Caco-2 (cell line): ENCODE results near the gene ACOT12. TPM values are rescaled to one million over a fixed set of nuclear protein-coding genes. Genes with fewer than 3 reads are reported as not detected.
A peak's percentile ranks its signal among the peaks of the same experiment; 100 is the strongest.

Source experiments
- BruUV-seq: library from RNA; stranded (reverse); fragments of 400-500 nt; replicated peaks from 2 replicates; lab custom pipeline; 2021; lab: Mats Ljungman, UMichigan
- CTCF ChIA-PET: fragments of 300-600 bp; sonication (Branson Sonifier 250); formaldehyde crosslinking; loops from one replicate; lab custom pipeline; 2022; ENCODE audit warnings: antibody characterized with exemption; lab: Charles Lee
- POLR2A ChIA-PET: fragments of 300-600 bp; sonication (Branson Sonifier 250); formaldehyde crosslinking; loops from one replicate; lab custom pipeline; 2022; ENCODE audit warnings: antibody characterized with exemption; lab: Charles Lee
- DNase-seq, 2 experiments: peaks; one replicate each; pipeline versions ENCODE4 v3.0.0 to v3.0.0-alpha.2; 2020 to 2022
- H3K27me3 ChIP-seq: replicated peaks from 2 replicates; pipeline ENCODE4 v1.6.0; 2011; ENCODE audit warnings: low read length; ENCODE audit not compliant: control insufficient read depth, insufficient read depth
- H3K36me3 ChIP-seq: 2 replicates; pipeline ENCODE4 v1.5.1; 2011; ENCODE audit warnings: low read length; ENCODE audit not compliant: control insufficient read depth, insufficient read depth
- H3K4me1 ChIP-seq: fragments of 250-450 bp; sonication (Bioruptor Pico); 2 replicates; pipeline ENCODE4 v1.5.1; 2020; ENCODE audit warnings: mild to moderate bottlenecking
- H3K4me3 ChIP-seq: 2 replicates; pipeline ENCODE4 v1.5.1; 2011; ENCODE audit warnings: low read depth, mild to moderate bottlenecking, control low read depth, low read length
- H3K9me3 ChIP-seq: fragments of 250-450 bp; sonication (Bioruptor Pico); 2 replicates; pipeline ENCODE4 v1.5.1; 2020; ENCODE audit warnings: mild to moderate bottlenecking, moderate library complexity
- H3K27ac Mint-ChIP-seq: one replicate; pipeline ENCODE4 v1.8.0; 2022; ENCODE audit warnings: mixed read lengths; ENCODE audit not compliant: unreplicated experiment
- H3K27me3 Mint-ChIP-seq: one replicate; pipeline ENCODE4 v1.8.0; 2022; ENCODE audit warnings: mixed read lengths; ENCODE audit not compliant: insufficient read depth, unreplicated experiment
- H3K36me3 Mint-ChIP-seq: one replicate; pipeline ENCODE4 v1.8.0; 2022; ENCODE audit warnings: mild to moderate bottlenecking, mixed read lengths; ENCODE audit not compliant: insufficient read depth, unreplicated experiment
- H3K4me1 Mint-ChIP-seq: one replicate; pipeline ENCODE4 v1.8.0; 2022; ENCODE audit warnings: low read depth, mixed read lengths; ENCODE audit not compliant: unreplicated experiment
- H3K4me3 Mint-ChIP-seq: one replicate; pipeline ENCODE4 v1.8.0; 2022; ENCODE audit warnings: mild to moderate bottlenecking, moderate library complexity, mixed read lengths; ENCODE audit not compliant: unreplicated experiment
- H3K9me3 Mint-ChIP-seq: one replicate; pipeline ENCODE4 v1.8.0; 2022; ENCODE audit warnings: mixed read lengths; ENCODE audit not compliant: unreplicated experiment
- CTCF ChIP-seq, 2 experiments: fragments of 200-600 bp in 1 of 2; IDR thresholded peaks; 1 replicate in 1 of 2; 2 replicates in 1 of 2; pipeline versions ENCODE4 v1.5.1 to v1.8.0; 2011 to 2022; ENCODE audit warnings: antibody characterized with exemption in 1 of 2, control low read depth in 1 of 2, inconsistent platforms in 1 of 2, low read depth in 1 of 2, low read length in 1 of 2, mild to moderate bottlenecking in 1 of 2, moderate library complexity in 1 of 2; ENCODE audit not compliant: insufficient read depth in 1 of 2, severe bottlenecking in 1 of 2, unreplicated experiment in 1 of 2
- intact Hi-C: fragments of 100-400 bp; cut with micrococcal nuclease; formaldehyde crosslinking; loops from one replicate; pipeline ENCODE4 v1.10.0; 2022; ENCODE audit not compliant: unreplicated experiment
- total RNA-seq: library from RNA; stranded (reverse); gene quantifications from 2 replicates; pipeline ENCODE4 v1.2.3, GENCODE V29; 2022

The ACOT12 gene
- total RNA-seq, 1 experiment from 2014 or later: 1.4 TPM

- H3K4me1 Mint-ChIP-seq: no peaks in the 10 kb centered on the region
- ChIA-PET POLR2A (no interaction called here), CTCF (interaction anchor here (0.8 kb wide), 1 partner anchor 9 kb away, joined by 3 read pairs; no protein-coding TSS in a partner anchor)
- Histone ChIP-seq H3K27me3 (no peaks in the 10 kb centered on the region), H3K36me3 (peaks cover 7% of the 10 kb centered on the region), H3K4me3 (no peak overlapping the region), H3K9me3 (no peaks in the 10 kb centered on the region), H3K4me1 (peaks cover 10% of the 10 kb centered on the region)
- no peak overlapping the region for H3K27ac Mint-ChIP-seq
- H3K36me3 Mint-ChIP-seq: peaks cover 39% of the 10 kb centered on the region
- H3K4me3 Mint-ChIP-seq: no peak overlapping the region
- no TSS peak for BruUV-seq
- TF ChIP-seq CTCF (IDR thresholded peaks at IDR 0.05; ENCODE audit: insufficient read depth in 1 of 2, low read depth in 1 of 2, low read length in 1 of 2, severe bottlenecking in 1 of 2, unreplicated experiment in 1 of 2): no peak
- no peaks in the 10 kb centered on the region for H3K27me3 Mint-ChIP-seq
- no peaks in the 10 kb centered on the region for H3K9me3 Mint-ChIP-seq
- intact Hi-C loops: no loop called here
- no peak for DNase-seq
These were observed 85.1 kb downstream of the ACOT12 start for GRCh38 chr5:81308836-81309235.

- H3K4me3 ChIP-seq: no peak overlapping the region
- Mint-ChIP-seq H3K4me1 (no peaks in the 10 kb centered on the region), H3K4me3 (no peak overlapping the region), H3K27me3 (no peaks in the 10 kb centered on the region), H3K27ac (no peak overlapping the region), H3K9me3 (no peaks in the 10 kb centered on the region), H3K36me3 (peaks cover 28% of the 10 kb centered on the region)
- no peak for DNase-seq
- no peaks in the 10 kb centered on the region for H3K27me3 ChIP-seq
- no TSS peak for BruUV-seq
- no peaks in the 10 kb centered on the region for H3K9me3 ChIP-seq
- POLR2A ChIA-PET: no interaction called here
- peaks cover 16% of the 10 kb centered on the region for H3K4me1 ChIP-seq
- no peak for TF ChIP-seq CTCF (IDR thresholded peaks at IDR 0.05; ENCODE audit: insufficient read depth in 1 of 2, low read depth in 1 of 2, low read length in 1 of 2, severe bottlenecking in 1 of 2, unreplicated experiment in 1 of 2)
- intact Hi-C loops: no loop called here
- CTCF ChIA-PET: no interaction called here
- H3K36me3 ChIP-seq: peaks cover 3% of the 10 kb centered on the region
These were observed 88.1 kb downstream of the ACOT12 start for GRCh38 chr5:81305785-81306184.

GRCh38 chr5:81303563-81303962 lies 90.4 kb downstream of the ACOT12 start:
- Mint-ChIP-seq H3K36me3 (peaks cover 24% of the 10 kb centered on the region), H3K9me3 (no peaks in the 10 kb centered on the region), H3K4me1 (peaks cover 7% of the 10 kb centered on the region), H3K4me3 (peak overlapping the region; percentile 91), H3K27ac (no peak overlapping the region), H3K27me3 (no peaks in the 10 kb centered on the region)
- H3K27me3 ChIP-seq: no peaks in the 10 kb centered on the region
- TF ChIP-seq CTCF (IDR thresholded peaks at IDR 0.05; ENCODE audit: insufficient read depth in 1 of 2, low read depth in 1 of 2, low read length in 1 of 2, severe bottlenecking in 1 of 2, unreplicated experiment in 1 of 2): no peak
- BruUV-seq: no TSS peak
- peaks cover 3% of the 10 kb centered on the region for H3K36me3 ChIP-seq
- H3K4me3 ChIP-seq: no peak overlapping the region
- H3K4me1 ChIP-seq: peaks cover 18% of the 10 kb centered on the region
- DNase-seq: no peak
- H3K9me3 ChIP-seq: no peaks in the 10 kb centered on the region
- ChIA-PET CTCF (no interaction called here), POLR2A (no interaction called here)
- intact Hi-C loops: no loop called here
